ENCODE results near the gene SCPEP1.

DNA sequence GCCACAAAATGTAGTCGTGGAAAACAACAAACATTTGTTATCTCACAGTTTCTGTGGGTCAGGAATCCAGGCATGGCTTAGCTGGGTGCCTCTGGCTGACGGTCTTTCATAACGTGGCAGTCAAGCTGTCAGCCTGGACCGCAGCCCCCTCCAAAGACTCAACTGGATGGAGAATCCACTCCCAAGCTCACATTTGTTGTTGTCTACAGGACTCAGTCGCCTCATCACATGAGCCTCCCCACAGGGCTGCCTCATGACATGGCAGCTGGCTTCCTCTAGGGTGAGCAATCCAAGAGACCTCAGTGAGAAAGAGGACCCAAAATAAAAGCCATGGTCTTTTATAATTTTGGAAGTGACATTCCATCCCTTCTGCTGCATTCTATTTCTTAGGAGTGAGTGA is 72.4 kb downstream of the SCPEP1 start:
- TF ChIP-seq, protein P1, sequence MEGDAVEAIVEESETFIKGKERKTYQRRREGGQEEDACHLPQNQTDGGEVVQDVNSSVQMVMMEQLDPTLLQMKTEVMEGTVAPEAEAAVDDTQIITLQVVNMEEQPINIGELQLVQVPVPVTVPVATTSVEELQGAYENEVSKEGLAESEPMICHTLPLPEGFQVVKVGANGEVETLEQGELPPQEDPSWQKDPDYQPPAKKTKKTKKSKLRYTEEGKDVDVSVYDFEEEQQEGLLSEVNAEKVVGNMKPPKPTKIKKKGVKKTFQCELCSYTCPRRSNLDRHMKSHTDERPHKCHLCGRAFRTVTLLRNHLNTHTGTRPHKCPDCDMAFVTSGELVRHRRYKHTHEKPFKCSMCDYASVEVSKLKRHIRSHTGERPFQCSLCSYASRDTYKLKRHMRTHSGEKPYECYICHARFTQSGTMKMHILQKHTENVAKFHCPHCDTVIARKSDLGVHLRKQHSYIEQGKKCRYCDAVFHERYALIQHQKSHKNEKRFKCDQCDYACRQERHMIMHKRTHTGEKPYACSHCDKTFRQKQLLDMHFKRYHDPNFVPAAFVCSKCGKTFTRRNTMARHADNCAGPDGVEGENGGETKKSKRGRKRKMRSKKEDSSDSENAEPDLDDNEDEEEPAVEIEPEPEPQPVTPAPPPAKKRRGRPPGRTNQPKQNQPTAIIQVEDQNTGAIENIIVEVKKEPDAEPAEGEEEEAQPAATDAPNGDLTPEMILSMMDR (IDR thresholded peaks at IDR 0.05) = no peak
- TF ChIP-seq POLR2A (IDR thresholded peaks at IDR 0.05) = no peak
